HG03025 (cell line): ENCODE data around the gene GNAS.
"Not testable (repeated sequence)": the region's sequence is repeated elsewhere in the genome, so short reads cannot be mapped to it uniquely, and the experiment has no call there.

Source experiments
- ATAC-seq: cut with Tn5 transposase; IDR thresholded peaks from one replicate; pipeline ENCODE4 v1.9.1; 2021; ENCODE audit warnings: mild to moderate bottlenecking, moderate library complexity; ENCODE audit not compliant: unreplicated experiment, low FRiP score

The GNAS gene

GRCh38 chr20:58826271-58826670 is 26.2 kb upstream of the GNAS start:
- ATAC-seq, result no peak

- no peak for ATAC-seq
Measured at GRCh38 chr20:58828136-58828535, 24.4 kb upstream of the GNAS start.

- not testable (repeated sequence) for ATAC-seq
Measured at GRCh38 chr20:58828804-58829203, 23.7 kb upstream of the GNAS start.

- ATAC-seq, result no peak
Measured at GRCh38 chr20:58829531-58829941, 23.0 kb upstream of the GNAS start.

GRCh38 chr20:58832457-58832856 is 20.1 kb upstream of the GNAS start:
- ATAC-seq, result no peak

- ATAC-seq, result no peak
Measured at GRCh38 chr20:58833921-58834320, 18.6 kb upstream of the GNAS start.

- no peak for ATAC-seq
Measured at GRCh38 chr20:58835231-58835630, 17.3 kb upstream of the GNAS start.

- no peak for ATAC-seq
Measured at GRCh38 chr20:58836616-58837204, 15.8 kb upstream of the GNAS start.

- no peak for ATAC-seq
Measured at GRCh38 chr20:58837717-58838116, 14.8 kb upstream of the GNAS start.

GRCh38 chr20:58838174-58838573 is 14.3 kb upstream of the GNAS start:
- ATAC-seq, result no peak

- ATAC-seq, result no peak
Measured at GRCh38 chr20:58839474-58839874, 13.0 kb upstream of the GNAS start.

GRCh38 chr20:58839991-58840747 is 12.3 kb upstream of the GNAS start:
- no peak for ATAC-seq

GRCh38 chr20:58840816-58841538 is 11.5 kb upstream of the GNAS start:
- no peak for ATAC-seq

- ATAC-seq, result no peak
Measured at GRCh38 chr20:58841539-58842264, 10.8 kb upstream of the GNAS start.

GRCh38 chr20:58842276-58842675 is 10.2 kb upstream of the GNAS start:
- no peak for ATAC-seq

GRCh38 chr20:58843128-58843556 is 9.4 kb upstream of the GNAS start:
- ATAC-seq, result no peak

- ATAC-seq, result no peak
Measured at GRCh38 chr20:58845706-58846105, 6.8 kb upstream of the GNAS start.

- ATAC-seq, result no peak
Measured at GRCh38 chr20:58847463-58847862, 5.1 kb upstream of the GNAS start.

- ATAC-seq, result peak; percentile 68
Measured at GRCh38 chr20:58850693-58851174, 1.8 kb upstream of the GNAS start, which contains the start of gene GNAS-AS1. Gene GNAS-AS1, minus strand, starts transcription at chr20:58850902.

- ATAC-seq, result no peak
Measured at GRCh38 chr20:58851221-58851968, 1.1 kb upstream of the GNAS start.
